AG09319 (cell line): ENCODE measurements around the gene ARAP1.
A peak's percentile ranks its signal among the peaks of the same experiment; 100 is the strongest.

Source experiments
- DNase-seq: peaks from one replicate; pipeline ENCODE4 v3.0.0-alpha.2; 2010; ENCODE audit warnings: low read depth; ENCODE audit errors: extremely low read depth
- CTCF ChIP-seq: IDR thresholded peaks from 2 replicates; pipeline ENCODE4 v1.5.1; 2011; ENCODE audit warnings: low read depth, mild to moderate bottlenecking, inconsistent platforms, low read length, moderate library complexity

ARAP1 gene

GRCh38 chr11:72643547-72643946 is 108.7 kb downstream of the ARAP1 start:
- DNase-seq = no peak
- TF ChIP-seq CTCF = no peak

GRCh38 chr11:72642884-72643522 is 109.2 kb downstream of the ARAP1 start:
- no peak for DNase-seq
- TF ChIP-seq CTCF = peak; percentile 63

- no peak for DNase-seq
- no peak for TF ChIP-seq CTCF
Measured at GRCh38 chr11:72642043-72642883, 109.9 kb downstream of the ARAP1 start.

- no peak for DNase-seq
- TF ChIP-seq CTCF = no peak
Measured at GRCh38 chr11:72641522-72642042, 110.6 kb downstream of the ARAP1 start.

- TF ChIP-seq CTCF = no peak
- no peak for DNase-seq
Measured at GRCh38 chr11:72639502-72640375, 112.5 kb downstream of the ARAP1 start.

GRCh38 chr11:72637926-72638325 is 114.3 kb downstream of the ARAP1 start:
- TF ChIP-seq CTCF = no peak
- DNase-seq = no peak

- no peak for DNase-seq
Measured at GRCh38 chr11:72637198-72637597, 115.0 kb downstream of the ARAP1 start.

More at GRCh38 chr11:72637198-72637597, 115.0 kb downstream of the ARAP1 start:
- TF ChIP-seq CTCF = no peak
